DMS53 treated with DMSO at 0.1 percent for 48 hours (cell line): ENCODE results near the gene PTPN11.
"Not testable (repeated sequence)": the region's sequence is repeated elsewhere in the genome, so short reads cannot be mapped to it uniquely, and the experiment has no call there.

ENCODE experiments used
- DNase-seq: peaks from one replicate; lab custom pipeline; 2025; ENCODE audit not compliant: unreplicated experiment; lab: John Stamatoyannopoulos, UW

The PTPN11 gene

DNA sequence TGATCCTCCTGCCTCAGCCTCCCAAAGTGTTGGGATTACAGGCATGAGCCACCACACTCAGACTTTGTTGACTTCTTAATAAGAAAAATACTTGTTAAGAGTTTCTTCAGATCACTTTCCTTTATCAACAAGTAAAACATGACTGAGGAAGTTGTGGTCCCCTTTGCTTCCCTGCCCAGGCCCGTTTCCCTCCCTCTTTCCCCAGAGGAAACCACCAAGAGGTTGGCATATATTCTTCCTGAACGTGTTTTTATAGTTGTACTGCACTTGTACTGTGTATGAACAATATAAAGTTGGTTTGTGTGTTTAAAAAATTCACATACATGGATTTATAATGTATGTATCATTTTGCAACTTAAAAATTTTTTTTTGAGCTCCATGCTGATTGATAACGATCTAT is 28.4 kb downstream of the PTPN11 start:
- DNase-seq, result no peak

DNA sequence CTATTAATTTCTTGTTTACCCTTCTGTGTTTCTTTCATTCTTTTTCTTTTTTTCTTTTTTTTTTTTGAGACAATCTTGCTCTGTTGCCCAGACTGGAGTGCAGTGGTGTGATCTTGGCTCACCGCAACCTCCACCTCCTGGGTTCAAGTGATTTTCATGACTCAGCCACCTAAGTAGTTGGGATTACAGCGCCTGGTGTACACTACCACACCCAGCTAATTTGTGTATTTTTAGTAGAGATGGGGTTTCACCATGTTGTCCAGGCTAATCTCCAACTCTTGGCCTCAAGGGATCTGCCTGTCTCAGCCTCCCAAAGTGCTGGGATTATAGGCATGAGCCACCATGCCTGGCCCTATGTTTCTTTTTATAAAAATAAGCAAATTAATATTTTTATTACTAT is 29.4 kb downstream of the PTPN11 start:
- not testable (repeated sequence) for DNase-seq

DNA sequence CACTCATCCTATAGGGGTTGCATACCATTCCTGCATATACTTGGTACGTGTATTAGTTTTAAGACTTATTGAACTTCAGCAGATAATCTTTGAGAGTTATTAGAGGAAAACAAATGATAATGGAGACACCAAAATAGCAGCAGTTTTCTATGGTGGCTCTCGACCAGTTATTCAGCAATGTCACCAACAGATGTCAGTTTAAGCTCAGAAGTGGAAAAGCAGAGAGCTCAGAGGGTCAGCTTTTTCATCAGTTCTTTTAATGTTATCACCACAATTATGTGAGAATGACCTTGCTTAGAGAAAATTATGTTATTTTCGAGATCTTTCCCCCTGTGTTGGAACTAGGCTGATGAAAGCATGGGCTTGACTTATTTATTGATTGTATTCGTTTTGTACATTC is 32.0 kb downstream of the PTPN11 start:
- DNase-seq, result no peak

DNA sequence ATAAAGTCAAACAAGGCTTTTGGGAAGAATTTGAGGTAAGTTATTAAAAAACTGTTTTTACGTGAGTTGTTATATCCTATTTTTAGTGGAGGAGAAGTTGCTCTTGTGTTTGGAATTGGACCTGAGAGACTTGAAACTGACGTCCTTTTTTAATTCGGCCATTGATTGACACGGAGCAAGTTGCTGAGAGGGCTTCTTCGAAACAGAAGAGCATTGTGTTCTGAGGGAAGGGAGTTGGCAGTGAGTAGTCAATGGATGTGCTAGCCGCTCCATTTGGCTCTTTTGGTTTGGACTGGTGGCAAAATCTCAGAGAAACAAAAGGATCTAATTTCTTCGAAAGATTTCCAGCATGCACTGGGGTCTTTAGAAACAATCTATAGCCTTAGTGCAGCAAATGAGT is 37.3 kb downstream of the PTPN11 start:
- no peak for DNase-seq

DNA sequence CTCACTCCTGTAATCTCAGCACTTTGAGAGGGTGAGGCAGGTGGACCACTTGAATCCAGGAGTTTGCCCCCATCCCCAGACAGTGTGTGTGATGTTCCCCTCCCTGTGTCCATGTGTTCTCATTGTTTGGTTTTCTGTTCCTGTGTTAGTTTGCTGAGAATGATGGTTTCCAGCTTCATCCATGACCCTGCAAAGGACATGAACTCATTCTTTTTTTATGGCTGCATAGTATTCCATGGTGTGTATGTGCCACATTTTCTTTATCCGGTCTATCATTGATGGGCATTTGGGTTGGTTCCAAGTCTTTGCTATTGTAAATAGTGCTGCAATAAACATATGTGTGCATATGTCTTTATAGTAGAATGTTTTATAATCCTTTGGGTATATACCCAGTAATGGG is 38.4 kb downstream of the PTPN11 start:
- DNase-seq, result not testable (repeated sequence)

DNA sequence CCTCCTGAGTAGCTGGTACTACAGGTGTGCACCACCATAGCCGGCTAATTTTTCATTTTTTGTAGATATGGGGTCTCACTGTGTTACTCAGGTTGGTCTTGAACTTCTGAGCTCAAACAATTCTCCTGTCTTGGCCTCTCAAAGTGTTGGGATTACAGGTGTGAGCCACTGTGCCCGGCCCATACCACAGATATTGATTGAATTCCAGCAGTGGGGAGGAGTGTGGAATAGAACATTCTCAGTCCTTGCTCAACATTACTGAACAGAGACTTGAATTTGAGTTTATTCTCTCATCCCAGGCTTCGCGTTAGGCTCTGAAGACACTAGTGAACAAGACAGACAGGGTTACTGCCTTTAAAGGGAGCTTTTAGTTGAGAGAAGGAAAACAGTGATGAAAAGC is 39.6 kb downstream of the PTPN11 start:
- no peak for DNase-seq

DNA sequence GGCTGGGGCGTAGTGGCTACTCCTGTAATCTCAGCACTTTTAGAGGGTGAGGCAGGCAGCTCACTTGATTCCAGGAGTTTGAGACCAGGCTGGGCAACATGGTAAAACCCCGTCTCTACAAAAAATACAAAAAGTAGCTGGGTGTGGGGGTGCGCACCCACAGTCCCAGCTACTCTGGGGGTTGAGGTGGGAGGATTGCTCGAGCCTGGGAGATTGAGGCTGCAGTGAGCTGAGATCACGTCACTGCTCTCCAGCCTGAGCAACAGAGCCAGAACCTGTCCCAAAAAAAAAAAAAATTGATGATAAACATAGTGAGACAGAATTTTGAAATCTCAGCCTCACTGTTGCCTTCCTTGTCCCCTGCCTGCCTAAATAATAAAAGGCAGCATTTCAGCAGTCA is 40.0 kb downstream of the PTPN11 start:
- no peak for DNase-seq

DNA sequence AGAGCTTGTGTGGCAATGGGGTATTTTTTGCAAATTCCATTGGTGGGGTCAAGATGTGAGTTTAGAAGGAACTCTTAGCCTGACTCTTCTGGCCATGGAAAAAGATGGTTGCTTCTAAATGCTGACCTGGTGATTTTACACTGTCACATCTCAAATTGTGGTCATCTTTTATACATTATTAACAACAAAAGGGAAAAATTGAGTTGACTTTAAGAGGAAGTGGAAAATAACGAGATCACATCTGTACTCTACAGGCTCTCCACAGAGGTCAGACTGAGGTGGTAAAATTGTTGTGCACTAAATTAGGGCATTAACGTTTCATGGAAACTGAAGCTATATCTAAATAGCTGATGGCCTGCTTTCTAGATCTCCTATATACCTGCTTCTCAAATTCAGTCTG is 44.7 kb downstream of the PTPN11 start:
- no peak for DNase-seq

DNA sequence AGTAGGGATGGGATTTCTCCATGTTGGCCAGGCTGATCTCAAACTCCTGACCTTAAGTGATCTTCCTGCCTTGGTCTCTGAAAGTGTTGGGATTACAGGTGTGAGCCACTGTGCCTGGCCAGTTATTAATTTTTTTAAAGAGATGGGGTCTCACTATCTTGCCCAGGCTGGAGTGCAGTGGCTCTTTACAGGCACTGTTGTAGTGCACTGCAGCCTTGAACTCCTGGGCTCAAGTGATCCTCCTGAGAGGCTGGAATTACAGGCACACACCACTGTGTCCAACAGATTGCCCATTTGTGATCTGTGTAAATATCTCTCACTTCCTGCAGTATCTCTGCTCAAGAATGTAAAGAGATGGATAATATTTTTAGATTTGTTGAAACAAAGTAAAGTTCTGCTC is 45.9 kb downstream of the PTPN11 start:
- DNase-seq, result no peak

DNA sequence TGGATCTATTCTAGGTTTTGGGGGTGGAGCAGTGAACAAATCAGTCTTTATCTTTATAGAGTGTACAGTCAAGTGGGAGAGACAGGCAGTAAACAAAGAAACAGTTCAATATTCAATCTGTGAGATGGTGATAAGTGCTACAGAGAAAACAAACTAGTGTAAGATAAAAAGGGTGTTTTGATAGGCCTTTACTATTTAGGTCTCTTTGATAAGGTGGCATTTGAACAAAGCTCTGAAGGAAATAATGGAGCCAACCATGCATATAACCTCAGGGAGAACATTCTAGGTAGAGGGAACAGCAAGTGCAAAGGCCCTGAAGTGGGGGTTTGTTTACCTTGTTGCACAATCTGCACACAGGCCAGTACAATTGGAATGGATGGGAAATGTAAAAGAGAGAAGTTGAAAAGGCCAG is 47.3 kb downstream of the PTPN11 start:
- DNase-seq, result no peak

DNA sequence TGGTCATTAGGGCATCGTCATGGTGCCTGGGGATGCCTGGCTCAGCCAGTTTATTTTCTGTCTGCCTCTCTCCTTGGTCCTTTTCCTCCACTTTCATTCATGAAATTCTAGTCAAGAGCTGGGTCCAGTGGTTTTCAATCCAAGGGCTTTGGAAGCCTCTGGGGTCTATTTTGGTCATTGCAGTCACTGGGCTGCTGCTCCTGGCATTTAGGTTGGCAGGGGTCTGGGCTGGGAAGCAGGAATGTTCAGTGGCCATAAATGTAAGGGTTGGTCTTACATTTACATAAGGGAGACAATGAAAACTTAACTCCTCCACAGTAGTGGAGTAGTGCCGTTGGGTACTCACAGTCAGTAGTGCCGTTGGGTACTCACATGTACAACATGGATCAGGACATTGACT is 48.1 kb downstream of the PTPN11 start:
- DNase-seq, result no peak

DNA sequence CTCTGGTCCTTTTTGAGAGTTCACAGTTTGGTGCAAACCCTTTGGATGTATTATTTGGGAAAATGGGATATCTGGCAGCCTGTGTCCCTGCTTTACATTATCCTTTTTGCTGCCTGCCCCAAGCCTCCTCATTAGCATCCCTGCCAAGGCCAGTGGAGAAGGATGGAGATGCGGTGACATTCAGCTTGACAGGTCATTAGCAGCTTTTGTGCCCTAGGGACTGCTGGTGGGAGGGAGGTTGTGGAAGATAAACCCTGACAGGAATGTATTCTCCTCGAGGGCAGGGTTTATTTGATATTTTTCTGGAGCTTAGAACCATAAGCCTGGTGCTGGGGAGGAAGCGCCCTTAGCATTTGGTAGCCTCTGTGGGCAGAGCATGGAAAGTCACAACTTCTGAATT is 49.3 kb downstream of the PTPN11 start:
- no peak for DNase-seq

DNA sequence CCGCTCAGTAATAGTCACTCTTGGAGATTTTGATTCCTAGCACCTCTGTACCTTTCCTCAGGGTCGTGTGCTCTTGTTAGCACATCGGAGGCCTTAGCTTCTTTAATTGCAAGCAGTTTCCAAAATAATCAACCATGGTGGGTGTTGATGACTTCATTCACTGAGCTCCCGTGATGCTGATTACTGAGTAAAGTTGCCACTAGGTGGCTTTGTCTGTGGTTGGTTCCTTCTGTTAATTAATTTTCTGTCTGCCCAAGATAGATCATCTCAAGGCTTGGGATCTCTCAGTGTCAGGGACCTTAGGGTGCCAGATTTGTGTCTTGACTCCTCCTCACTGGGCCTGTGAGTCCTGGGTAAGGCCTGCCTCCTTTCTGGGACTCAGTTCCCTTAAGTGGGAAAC is 54.3 kb downstream of the PTPN11 start:
- no peak for DNase-seq

DNA sequence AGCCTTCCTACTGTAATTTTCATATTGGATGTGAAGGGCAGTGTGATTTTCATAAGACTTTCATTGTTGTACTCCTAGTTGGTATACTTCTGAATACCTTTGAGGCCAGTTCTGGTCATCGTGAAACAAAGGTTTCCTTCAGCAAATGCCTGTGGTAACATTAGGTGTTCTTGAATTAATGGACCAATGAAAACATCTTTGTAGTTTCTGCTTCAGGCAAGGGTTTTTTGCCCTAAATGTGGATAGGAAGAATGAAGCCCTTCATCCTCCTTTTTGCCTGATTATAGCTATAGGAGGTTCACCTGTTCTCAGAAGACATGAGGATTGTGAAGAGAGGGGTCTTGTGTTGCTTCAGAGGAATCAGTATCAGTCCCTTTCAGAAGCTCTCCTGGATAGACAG is 60.7 kb downstream of the PTPN11 start:
- DNase-seq, result no peak

DNA sequence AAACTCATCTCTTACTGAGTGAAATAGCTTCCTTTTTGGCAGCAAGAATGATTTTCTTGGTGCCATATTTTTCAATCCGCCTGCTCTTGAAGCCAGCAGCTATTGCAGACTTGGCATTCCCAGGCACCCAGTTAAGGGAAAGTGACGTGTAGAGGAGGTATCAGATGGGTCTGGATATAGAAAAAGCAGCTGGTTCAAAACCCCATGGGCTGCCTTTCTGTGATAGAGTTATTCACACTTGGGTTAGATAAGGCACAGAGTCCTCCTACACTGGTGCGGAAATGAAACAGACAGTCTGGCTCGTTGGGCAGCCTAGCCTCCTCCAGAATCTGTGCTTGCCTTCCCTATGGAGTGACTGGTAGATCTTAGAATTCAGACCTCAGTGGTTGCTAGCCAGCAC is 62.2 kb downstream of the PTPN11 start:
- no peak for DNase-seq

DNA sequence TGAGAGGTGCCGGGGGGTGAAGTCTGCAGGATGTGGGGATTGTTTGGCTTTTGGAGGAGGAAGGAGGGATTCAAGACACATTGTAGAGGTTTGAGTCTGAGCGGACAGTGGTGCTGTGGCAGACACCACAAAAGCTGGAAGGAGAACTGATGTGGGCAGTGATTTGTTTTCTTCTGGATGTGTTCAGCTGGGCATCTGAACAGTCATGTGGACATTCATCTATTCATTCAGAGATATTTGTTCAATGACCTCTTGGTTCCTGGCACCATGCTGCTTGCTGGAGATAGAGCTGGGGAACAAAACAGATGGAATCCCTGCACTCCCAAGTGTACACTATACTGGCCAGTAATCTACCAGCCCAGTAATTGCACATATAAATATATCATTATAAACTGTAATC is 64.0 kb downstream of the PTPN11 start:
- no peak for DNase-seq

DNA sequence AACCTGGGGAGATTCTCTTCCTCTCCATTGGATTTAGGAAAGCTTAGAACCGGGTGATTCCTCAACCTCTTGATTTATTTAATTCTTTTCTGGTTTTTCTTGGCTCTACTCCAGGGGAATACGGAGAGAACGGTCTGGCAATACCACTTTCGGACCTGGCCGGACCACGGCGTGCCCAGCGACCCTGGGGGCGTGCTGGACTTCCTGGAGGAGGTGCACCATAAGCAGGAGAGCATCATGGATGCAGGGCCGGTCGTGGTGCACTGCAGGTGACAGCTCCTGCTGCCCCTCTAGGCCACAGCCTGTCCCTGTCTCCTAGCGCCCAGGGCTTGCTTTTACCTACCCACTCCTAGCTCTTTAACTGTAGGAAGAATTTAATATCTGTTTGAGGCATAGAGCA is 67.6 kb downstream of the PTPN11 start:
- no peak for DNase-seq

DNA sequence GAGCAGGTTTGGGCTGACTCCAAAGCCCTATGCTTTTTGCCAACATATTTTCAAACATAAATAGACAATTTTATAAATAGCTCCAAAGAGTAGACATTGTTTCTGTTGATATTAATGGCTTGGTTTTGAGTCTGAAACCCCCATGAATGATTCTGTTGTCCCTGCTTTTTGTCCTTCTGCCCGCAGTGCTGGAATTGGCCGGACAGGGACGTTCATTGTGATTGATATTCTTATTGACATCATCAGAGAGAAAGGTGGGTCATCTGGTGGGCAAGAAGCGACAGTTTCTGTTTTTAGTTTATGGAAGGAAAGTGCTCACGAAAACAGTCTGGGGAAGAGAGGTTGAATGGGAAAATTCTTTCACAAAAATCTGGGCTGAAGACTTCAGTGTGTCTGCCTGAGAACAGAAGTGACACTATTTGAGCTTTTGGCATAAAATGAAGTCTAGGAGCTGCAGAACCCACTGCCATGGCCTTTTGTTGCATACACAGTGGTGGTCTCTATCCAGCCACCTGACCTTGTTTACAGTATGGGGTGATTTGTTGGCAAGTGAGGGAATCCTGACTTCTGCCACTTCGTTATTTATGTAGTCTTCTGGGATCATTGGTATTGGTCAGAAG is 69.6 kb downstream of the PTPN11 start:
- no peak for DNase-seq

DNA sequence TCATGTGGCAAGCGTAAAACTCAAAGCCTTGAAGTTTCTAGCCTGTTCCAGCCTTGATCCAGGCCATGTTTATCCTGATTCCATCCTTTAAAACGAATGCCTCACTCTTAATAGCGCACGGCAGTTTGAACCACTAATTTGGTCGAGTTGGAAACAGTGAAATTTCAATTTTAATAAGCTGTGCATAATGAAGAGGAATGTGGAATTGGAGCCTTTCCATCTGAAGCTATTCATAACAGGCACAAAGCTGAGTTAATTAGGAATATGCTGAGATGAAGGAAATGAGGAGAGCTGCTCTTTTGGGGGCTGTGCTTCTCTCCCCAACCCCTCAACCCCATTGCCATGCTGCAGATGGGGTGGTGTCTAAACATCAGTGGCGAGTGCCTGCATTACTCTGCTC is 70.7 kb downstream of the PTPN11 start:
- DNase-seq, result no peak

DNA sequence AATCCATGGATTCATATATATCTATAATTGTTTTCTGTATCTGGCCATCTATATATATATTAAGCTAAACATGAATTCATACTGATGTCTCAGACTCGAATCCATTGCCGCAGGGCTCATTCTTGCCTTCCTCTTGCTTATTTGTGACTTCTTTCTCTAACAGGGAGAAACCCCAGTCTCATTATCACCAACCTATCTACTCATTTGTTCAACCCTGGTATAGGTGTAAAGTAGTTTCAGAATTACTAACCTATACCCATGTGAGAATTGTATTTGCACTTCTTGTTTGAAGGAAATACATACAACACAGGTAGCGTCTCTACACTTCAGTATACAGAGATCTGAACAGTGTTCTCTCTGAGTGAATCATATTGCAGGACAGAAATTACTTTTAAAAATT is 77.7 kb downstream of the PTPN11 start:
- no peak for DNase-seq

DNA sequence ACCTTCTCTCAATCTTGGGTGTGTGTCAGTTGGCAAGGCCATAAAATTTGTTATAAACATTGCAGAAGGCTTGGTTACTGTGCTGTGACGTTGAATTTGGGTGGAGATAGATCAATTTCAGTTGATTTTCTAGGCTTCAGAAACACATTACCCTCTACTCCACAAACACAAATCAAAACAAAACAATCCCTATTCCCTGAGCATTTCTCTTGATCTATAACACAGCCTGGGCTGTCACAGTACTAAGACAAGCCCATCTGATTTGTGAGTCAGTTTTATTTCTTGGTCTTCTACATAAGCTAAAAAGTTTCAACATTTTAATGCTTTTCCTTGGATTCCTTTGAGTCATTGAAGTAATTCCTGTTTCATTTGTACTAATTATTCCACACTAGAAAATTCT is 79.8 kb downstream of the PTPN11 start:
- no peak for DNase-seq

DNA sequence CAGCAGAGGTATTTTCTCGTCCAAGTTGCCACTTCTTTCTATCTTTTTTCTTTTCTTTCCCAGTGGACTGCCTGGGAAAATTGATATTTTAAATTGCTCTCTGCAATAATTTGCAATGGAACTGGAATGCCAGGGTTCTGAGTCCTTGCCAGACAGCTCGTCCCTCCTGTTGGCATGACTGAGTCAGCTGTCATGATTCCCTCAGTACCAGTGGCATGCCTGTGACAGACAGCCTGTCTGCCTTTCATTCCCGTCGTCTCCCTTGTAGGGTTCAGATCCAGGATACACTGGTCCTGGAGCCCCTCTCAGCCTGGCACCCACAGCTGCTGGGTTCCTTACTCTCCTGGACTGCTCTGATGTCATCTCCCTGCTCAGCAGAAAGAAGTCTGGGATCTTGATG is 84.8 kb downstream of the PTPN11 start:
- no peak for DNase-seq

DNA sequence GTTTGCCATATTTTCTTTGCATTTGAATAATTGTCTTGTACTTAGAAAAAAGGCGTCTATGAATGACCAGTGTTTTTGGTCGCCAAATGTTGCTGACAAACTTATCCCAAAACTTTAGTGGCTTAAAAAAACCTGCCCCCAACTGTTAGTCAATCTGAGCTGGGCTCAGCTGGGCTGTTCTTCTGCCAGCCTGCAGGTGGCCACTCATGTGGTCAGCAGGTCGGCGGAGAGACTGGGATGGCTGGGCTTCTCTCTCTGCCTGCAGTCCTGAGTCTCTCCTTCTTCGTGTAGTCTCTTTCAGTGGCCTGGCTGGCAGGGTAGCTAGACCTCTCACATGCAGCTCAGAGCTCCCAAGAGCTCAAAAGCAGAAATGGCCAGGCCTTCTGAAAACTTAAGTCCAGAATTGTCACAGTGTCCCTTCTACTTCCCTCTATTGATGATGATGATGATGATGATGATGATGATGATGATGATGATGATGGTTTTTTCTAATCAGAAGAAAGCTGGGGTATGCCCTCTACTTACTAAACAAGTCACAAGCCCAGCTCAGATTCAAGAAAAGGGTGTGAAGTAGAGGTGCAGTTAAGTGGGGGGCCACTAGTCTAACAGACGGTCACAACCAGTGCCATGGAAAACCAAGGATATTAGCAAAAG is 87.9 kb downstream of the PTPN11 start:
- no peak for DNase-seq
